Spleen (tissue), 11 donors: ENCODE results near the gene DIRAS1. TPM values are rescaled to one million over a fixed set of nuclear protein-coding genes. Genes with fewer than 3 reads are reported as not detected.

Source experiments
- DNase-seq: peaks from one replicate; pipeline ENCODE4 v3.0.0-alpha.2; 2020
- H3K27ac ChIP-seq, 8 donors: fragments of 200-600 bp; sonication (generic) in 7 of 8; 1 replicate in 4 of 8; 2 replicates in 4 of 8; pipeline versions ENCODE4 v1.5.0 to v1.8.0; 2016 to 2021; ENCODE audit warnings: inconsistent platforms in 4 of 8, mild to moderate bottlenecking in 4 of 8, moderate library complexity in 1 of 8
- H3K27me3 ChIP-seq, 7 donors: fragments of 200-600 bp; sonication (generic) in 6 of 7; replicated peaks in 1 of 7; 1 replicate in 4 of 7; 2 replicates in 3 of 7; pipeline versions ENCODE4 v1.5.0 to v1.8.0; 2016 to 2021; ENCODE audit warnings: inconsistent platforms in 3 of 7, mild to moderate bottlenecking in 1 of 7
- H3K36me3 ChIP-seq, 6 donors: fragments of 200-600 bp; sonication (generic) in 5 of 6; 1 replicate in 4 of 6; 2 replicates in 2 of 6; pipeline versions ENCODE4 v1.5.0 to v1.8.0; 2016 to 2021; ENCODE audit warnings: inconsistent platforms in 2 of 6
- H3K4me1 ChIP-seq, 6 donors: fragments of 200-600 bp; sonication (generic) in 5 of 6; 1 replicate in 3 of 6; 2 replicates in 3 of 6; pipeline versions ENCODE4 v1.5.0 to v1.8.0; 2016 to 2021; ENCODE audit warnings: inconsistent platforms in 3 of 6
- H3K4me3 ChIP-seq, 8 donors: fragments of 200-600 bp; sonication (generic) in 7 of 8; 1 replicate in 4 of 8; 2 replicates in 4 of 8; pipeline versions ENCODE4 v1.5.0 to v1.8.0; 2016 to 2021; ENCODE audit warnings: inconsistent platforms in 4 of 8, mild to moderate bottlenecking in 4 of 8, moderate library complexity in 2 of 8
- H3K9me3 ChIP-seq, 8 donors: fragments of 200-600 bp; sonication (generic) in 7 of 8; 1 replicate in 4 of 8; 2 replicates in 4 of 8; pipeline versions ENCODE4 v1.5.0 to v1.8.0; 2016 to 2021; ENCODE audit warnings: inconsistent platforms in 4 of 8
- POLR2A ChIP-seq, 3 donors: fragments of 450-650 bp; IDR thresholded peaks; one replicate each; pipeline ENCODE4 v1.5.1; 2017; ENCODE audit warnings: antibody characterized with exemption in 3 of 3, mild to moderate bottlenecking in 1 of 3
- POLR2AphosphoS5 ChIP-seq, 3 donors: sonication (generic); formaldehyde crosslinking; IDR thresholded peaks; one replicate each; pipeline ENCODE4 v1.5.1; 2017; ENCODE audit warnings: antibody characterized with exemption in 3 of 3
- whole genome bisulfite sequencing, 5 donors: extraction: QIAGEN DNeasy Blood & Tissue Kit in 3 of 5; methylation state at CpG; one replicate each; pipeline versions ENCODE4 v1.1.5 to v1.1.7; 2013 to 2018; 5-methylcytosine and 5-hydroxymethylcytosine counted together
- intact Hi-C: fragments of 100-400 bp; cut with DNase I; formaldehyde crosslinking; loops from one replicate; pipeline ENCODE4 v1.15.0; 2023; ENCODE audit warnings: low total_unique reads
- polyA plus RNA-seq, 3 donors: library from polyadenylated mRNA; stranded (reverse); fragments of 200-250 nt; gene quantifications; one replicate each; pipeline ENCODE4 v1.2.1, GENCODE V29; 2013
- total RNA-seq, 7 donors: library from RNA; depleted of rRNA in 3 of 7; stranded (reverse); fragments of >200 nt in 3 of 7; fragmentation: NEBNext Ultra II Directional in 4 of 7; extraction: Animal tissue kit (Norgen Biotek cat#: 25700) in 4 of 7; gene quantifications; one replicate each; pipeline versions ENCODE4 v1.1.0 to v1.2.1, GENCODE V29; 2016 to 2021
- TF ChIP-seq, protein P1 (sequence below), 11 experiments: fragments of 200-600 bp in 7 of 11; fragments of 450-650 bp in 4 of 11; sonication (generic) in 4 of 11; IDR thresholded peaks in 8 of 11; conservative IDR thresholded peaks in 3 of 11; 1 replicate in 7 of 11; 2 replicates in 4 of 11; pipeline versions ENCODE4 v1.4.0 to v1.8.0; 2016 to 2021; ENCODE audit warnings: antibody characterized with exemption in 11 of 11, inconsistent platforms in 4 of 11, mild to moderate bottlenecking in 1 of 11
- donor health status: healthy with polysubstance abuse.
- donor health status: DM: no; HTN: no; CAD: no; lungs with moderate emphysema.
- donor health status: DM: no; HTN: no; CAD: no.
- donor health status: Bipolar disorder and iron deficiency.
- donor health status: healthy.
- donor health status: DM: no; HTN: no; CAD: no.
- donor health status: DM: yes; HTN: yes; CAD: no.

DIRAS1 gene
- total and polyA plus RNA-seq, 10 donors = 1.3 to 17.1 (median 3.5) TPM

DNA sequence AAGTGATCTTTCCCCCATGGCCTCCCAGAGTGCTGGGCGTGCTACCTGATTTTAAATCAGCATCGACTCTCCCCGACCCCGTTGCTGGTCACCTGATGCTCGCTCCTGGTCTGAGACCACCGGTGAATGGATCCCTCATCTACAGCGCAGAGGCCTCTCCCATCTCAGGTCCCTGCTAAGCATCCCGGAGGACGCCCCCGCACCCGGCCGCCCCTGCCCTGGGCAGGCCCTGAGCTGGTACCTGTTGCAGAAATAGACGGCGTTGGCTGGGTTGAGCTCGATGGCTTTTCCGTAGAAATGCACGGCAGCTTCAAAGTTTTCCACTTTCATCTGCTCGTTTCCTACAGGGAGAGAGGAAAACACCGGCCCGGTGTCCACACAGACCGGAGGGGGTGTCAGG, 43.8 kb upstream of the DIRAS1 start:
- DNase-seq = no peak
- Histone ChIP-seq H3K9me3 (no peaks in the 10 kb centered on the region), H3K27me3 (no peaks in the 10 kb centered on the region), H3K27ac (no peak overlapping the region), H3K36me3 (peaks cover 0 to 94% (median 84%) of the 10 kb centered on the region in 6 donors), H3K4me3 (no peak overlapping the region), H3K4me1 (peaks cover 0 to 32% (median 7%) of the 10 kb centered on the region in 6 donors)
- 93 to 98% (median 97%) methylated on average over 21 of the region's 21 CpGs for WGBS, 5 donors
- no peak for TF ChIP-seq POLR2A (IDR thresholded peaks at IDR 0.05)
- TF ChIP-seq POLR2AphosphoS5 (IDR thresholded peaks at IDR 0.05) = no peak
- TF ChIP-seq, protein P1, sequence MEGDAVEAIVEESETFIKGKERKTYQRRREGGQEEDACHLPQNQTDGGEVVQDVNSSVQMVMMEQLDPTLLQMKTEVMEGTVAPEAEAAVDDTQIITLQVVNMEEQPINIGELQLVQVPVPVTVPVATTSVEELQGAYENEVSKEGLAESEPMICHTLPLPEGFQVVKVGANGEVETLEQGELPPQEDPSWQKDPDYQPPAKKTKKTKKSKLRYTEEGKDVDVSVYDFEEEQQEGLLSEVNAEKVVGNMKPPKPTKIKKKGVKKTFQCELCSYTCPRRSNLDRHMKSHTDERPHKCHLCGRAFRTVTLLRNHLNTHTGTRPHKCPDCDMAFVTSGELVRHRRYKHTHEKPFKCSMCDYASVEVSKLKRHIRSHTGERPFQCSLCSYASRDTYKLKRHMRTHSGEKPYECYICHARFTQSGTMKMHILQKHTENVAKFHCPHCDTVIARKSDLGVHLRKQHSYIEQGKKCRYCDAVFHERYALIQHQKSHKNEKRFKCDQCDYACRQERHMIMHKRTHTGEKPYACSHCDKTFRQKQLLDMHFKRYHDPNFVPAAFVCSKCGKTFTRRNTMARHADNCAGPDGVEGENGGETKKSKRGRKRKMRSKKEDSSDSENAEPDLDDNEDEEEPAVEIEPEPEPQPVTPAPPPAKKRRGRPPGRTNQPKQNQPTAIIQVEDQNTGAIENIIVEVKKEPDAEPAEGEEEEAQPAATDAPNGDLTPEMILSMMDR (IDR thresholded peaks at IDR 0.05 in 8 of 11, conservative IDR thresholded peaks at IDR 0.05 in 3 of 11) = no peak
- intact Hi-C loops = no loop called here

DNA sequence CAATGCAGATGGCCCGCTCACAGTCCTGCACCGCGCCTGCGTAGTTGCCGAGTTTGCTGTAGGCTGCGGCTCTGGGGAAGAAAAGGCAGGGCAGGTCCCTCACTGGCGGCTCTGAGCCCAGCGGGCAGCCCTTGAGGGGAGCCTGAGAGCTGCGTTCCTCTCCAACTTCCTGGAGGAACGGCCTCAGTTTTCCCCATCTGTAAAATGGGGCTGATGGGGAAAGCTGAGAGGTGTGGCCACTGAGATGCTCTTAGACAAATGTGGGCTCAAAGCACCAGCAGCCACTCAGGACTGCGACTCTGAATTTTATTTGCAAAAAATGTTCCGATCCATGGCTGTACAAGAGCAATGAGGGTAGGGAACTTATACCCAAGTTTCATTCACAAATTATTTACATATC, 42.5 kb upstream of the DIRAS1 start:
- Histone ChIP-seq H3K27me3 (no peaks in the 10 kb centered on the region), H3K4me1 (peaks cover 0 to 22% (median 2%) of the 10 kb centered on the region in 6 donors), H3K9me3 (no peaks in the 10 kb centered on the region), H3K27ac (peak overlapping the region in 4 of 8 donors; percentile 56 to 72 (median 67)), H3K36me3 (peaks cover 0 to 100% (median 93%) of the 10 kb centered on the region in 6 donors), H3K4me3 (no peak overlapping the region)
- intact Hi-C loops = no loop called here
- 93 to 96% (median 94%) methylated on average over 10 to 12 of the region's 12 CpGs for WGBS, 5 donors
- TF ChIP-seq, protein P1 (IDR thresholded peaks at IDR 0.05 in 8 of 11, conservative IDR thresholded peaks at IDR 0.05 in 3 of 11) = no peak
- no peak for TF ChIP-seq POLR2AphosphoS5 (IDR thresholded peaks at IDR 0.05)
- TF ChIP-seq POLR2A (IDR thresholded peaks at IDR 0.05) = no peak
- no peak for DNase-seq

DNA sequence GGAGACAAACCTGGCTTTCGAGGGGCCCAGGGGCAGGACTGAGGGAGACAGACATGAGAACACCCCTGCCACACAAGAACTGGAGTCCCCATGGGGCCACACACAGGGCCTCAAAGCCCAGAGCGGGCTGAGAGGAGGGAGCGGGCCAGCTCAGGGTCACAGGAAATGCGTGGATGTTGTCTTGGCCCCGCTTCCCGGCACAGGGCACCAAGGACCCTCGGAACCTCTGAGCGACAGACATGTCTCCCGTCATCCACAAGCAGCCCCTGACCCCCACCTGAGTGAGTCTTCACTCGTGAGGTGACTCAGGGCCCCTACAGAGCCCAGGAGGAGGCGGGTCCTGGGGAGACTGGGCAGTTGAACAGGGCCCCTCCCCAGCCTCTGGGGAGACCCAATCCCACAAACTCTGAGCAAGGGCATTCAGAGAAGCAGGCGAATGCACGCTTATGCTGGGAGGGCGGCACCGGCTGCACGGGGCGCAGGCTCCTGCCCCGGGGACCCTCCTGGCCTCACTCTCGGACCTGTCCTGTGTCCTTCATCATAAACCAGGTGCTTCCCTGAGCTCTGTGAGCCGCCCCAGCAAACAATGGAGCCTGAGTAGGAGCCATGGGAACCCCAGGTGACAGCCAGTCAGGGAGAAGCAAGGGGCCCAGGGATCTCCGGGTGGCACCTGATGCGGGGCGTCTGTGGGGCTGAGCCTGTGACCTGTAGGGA, 41.8 kb upstream of the DIRAS1 start:
- DNase-seq = no peak
- H3K27me3 ChIP-seq = no peaks in the 10 kb centered on the region
- peaks cover 0 to 100% (median 89%) of the 10 kb centered on the region in 6 donors for H3K36me3 ChIP-seq
- WGBS, 5 donors = 79 to 92% (median 84%) methylated on average over 14 to 23 of the region's 23 CpGs
- no peak overlapping the region for H3K4me3 ChIP-seq
- H3K4me1 ChIP-seq = peaks cover 0 to 16% (median 2%) of the 10 kb centered on the region in 6 donors
- H3K9me3 ChIP-seq = no peaks in the 10 kb centered on the region
- intact Hi-C loops = no loop called here
- H3K27ac ChIP-seq = peak overlapping the region in 7 of 8 donors; percentile 41 to 72 (median 56)
- peak in 2 of 3 donors; percentile 64 to 67 for TF ChIP-seq POLR2AphosphoS5 (IDR thresholded peaks at IDR 0.05)
- TF ChIP-seq, protein P1 (IDR thresholded peaks at IDR 0.05 in 8 of 11, conservative IDR thresholded peaks at IDR 0.05 in 3 of 11) = no peak
